Vagina (tissue), 2 donors: ENCODE results near the gene KIAA1671. TPM values are rescaled to one million over a fixed set of nuclear protein-coding genes. Genes with fewer than 3 reads are reported as not detected.
A peak's percentile ranks its signal among the peaks of the same experiment; 100 is the strongest.

Experiments
- DNase-seq, 2 donors: peaks; one replicate each; pipeline ENCODE4 v3.0.0-alpha.2; 2017; ENCODE audit errors: extremely low spot score in 2 of 2
- H3K27ac ChIP-seq: fragments of 200-600 bp; sonication (generic); one replicate; pipeline ENCODE4 v1.5.1; 2019
- H3K27me3 ChIP-seq: fragments of 200-600 bp; sonication (generic); one replicate; pipeline ENCODE4 v1.5.1; 2019
- H3K36me3 ChIP-seq, 2 donors: fragments of 200-600 bp; sonication (generic); one replicate each; pipeline ENCODE4 v1.5.1; 2017 to 2019
- H3K4me1 ChIP-seq: fragments of 200-600 bp; sonication (generic); one replicate; pipeline ENCODE4 v1.5.1; 2019
- H3K4me3 ChIP-seq, 2 donors: fragments of 200-600 bp; sonication (generic); 1 replicate in 1 of 2; 2 replicates in 1 of 2; pipeline ENCODE4 v1.5.1; 2016 to 2019
- H3K9me3 ChIP-seq: fragments of 200-600 bp; sonication (generic); one replicate; pipeline ENCODE4 v1.5.1; 2019
- POLR2A ChIP-seq, 2 donors: fragments of 450-650 bp; IDR thresholded peaks; one replicate each; pipeline ENCODE4 v1.6.1; 2017; ENCODE audit warnings: antibody characterized with exemption in 2 of 2, mild to moderate bottlenecking in 2 of 2, moderate library complexity in 2 of 2
- POLR2AphosphoS5 ChIP-seq, 2 donors: sonication (generic); formaldehyde crosslinking; IDR thresholded peaks; one replicate each; pipeline ENCODE4 v1.9.0; 2017; ENCODE audit warnings: antibody characterized with exemption in 2 of 2, mild to moderate bottlenecking in 2 of 2, low read depth in 1 of 2; ENCODE audit not compliant: insufficient read depth in 1 of 2
- intact Hi-C: fragments of 100-400 bp; cut with DNase I; formaldehyde crosslinking; loops from one replicate; pipeline ENCODE4 v1.15.1; 2023
- total RNA-seq: library from RNA; depleted of rRNA; stranded (reverse); fragments of >200 nt; gene quantifications from one replicate; pipeline ENCODE4 v1.2.3, GENCODE V29; 2016
- TF ChIP-seq, protein P1 (sequence below), 3 experiments: fragments of 450-650 bp in 2 of 3; fragments of 200-600 bp in 1 of 3; sonication (generic) in 1 of 3; IDR thresholded peaks; one replicate each; pipeline ENCODE4 v1.5.1; 2017 to 2019; ENCODE audit warnings: antibody characterized with exemption in 3 of 3, mild to moderate bottlenecking in 2 of 3, moderate library complexity in 2 of 3

The KIAA1671 gene
- total RNA-seq, 1 donor from 2014 or later = 54.0 TPM

GRCh38 chr22:25120093-25120561, 167.6 kb downstream of the KIAA1671 start:
- Histone ChIP-seq H3K27me3 (no peaks in the 10 kb centered on the region), H3K27ac (peak overlapping the region; percentile 59), H3K4me1 (peaks cover 33% of the 10 kb centered on the region), H3K9me3 (no peaks in the 10 kb centered on the region), H3K36me3 (no peaks in the 10 kb centered on the region), H3K4me3 (no peak overlapping the region)
- TF ChIP-seq POLR2AphosphoS5 (IDR thresholded peaks at IDR 0.05; ENCODE audit: insufficient read depth in 1 of 2, low read depth in 1 of 2) (no peak), POLR2A (IDR thresholded peaks at IDR 0.05) (no peak)
- TF ChIP-seq, protein P1, sequence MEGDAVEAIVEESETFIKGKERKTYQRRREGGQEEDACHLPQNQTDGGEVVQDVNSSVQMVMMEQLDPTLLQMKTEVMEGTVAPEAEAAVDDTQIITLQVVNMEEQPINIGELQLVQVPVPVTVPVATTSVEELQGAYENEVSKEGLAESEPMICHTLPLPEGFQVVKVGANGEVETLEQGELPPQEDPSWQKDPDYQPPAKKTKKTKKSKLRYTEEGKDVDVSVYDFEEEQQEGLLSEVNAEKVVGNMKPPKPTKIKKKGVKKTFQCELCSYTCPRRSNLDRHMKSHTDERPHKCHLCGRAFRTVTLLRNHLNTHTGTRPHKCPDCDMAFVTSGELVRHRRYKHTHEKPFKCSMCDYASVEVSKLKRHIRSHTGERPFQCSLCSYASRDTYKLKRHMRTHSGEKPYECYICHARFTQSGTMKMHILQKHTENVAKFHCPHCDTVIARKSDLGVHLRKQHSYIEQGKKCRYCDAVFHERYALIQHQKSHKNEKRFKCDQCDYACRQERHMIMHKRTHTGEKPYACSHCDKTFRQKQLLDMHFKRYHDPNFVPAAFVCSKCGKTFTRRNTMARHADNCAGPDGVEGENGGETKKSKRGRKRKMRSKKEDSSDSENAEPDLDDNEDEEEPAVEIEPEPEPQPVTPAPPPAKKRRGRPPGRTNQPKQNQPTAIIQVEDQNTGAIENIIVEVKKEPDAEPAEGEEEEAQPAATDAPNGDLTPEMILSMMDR (IDR thresholded peaks at IDR 0.05) = no peak
- intact Hi-C loops = loop anchor here (10.0 kb wide), 1 partner anchor 775 kb away; no protein-coding TSS in a partner anchor
- no peak for DNase-seq

DNA sequence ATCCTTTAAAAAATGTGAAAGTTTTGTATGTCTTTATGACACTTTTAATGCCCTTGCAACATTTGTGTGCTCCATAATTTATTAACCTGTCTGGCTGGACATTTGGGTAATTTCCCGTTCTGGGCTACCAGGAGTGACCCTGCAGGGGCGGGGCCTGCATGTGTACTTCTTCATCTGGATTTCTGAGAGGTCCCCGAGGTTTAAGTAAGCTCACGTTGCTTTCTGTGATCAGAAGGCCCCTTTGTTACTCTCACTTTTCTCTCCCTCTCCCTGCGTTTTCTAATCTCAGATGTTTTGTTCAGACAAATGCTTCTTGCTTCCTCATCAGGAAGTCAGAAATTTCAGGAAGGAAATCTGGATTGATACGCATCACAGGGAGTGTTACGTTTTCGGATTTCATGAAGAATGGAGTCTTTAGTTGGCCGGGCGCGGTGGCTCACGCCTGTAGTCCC, 168.3 kb downstream of the KIAA1671 start:
- TF ChIP-seq POLR2AphosphoS5 (IDR thresholded peaks at IDR 0.05; ENCODE audit: insufficient read depth in 1 of 2, low read depth in 1 of 2) = no peak
- TF ChIP-seq, protein P1 (IDR thresholded peaks at IDR 0.05) = no peak
- no peak for TF ChIP-seq POLR2A (IDR thresholded peaks at IDR 0.05)
- intact Hi-C loops = loop anchor here (10.0 kb wide), 1 partner anchor 776 kb away; no protein-coding TSS in a partner anchor
- H3K4me1 ChIP-seq = peaks cover 26% of the 10 kb centered on the region
- H3K9me3 ChIP-seq = no peaks in the 10 kb centered on the region
- H3K27ac ChIP-seq = no peak overlapping the region
- no peaks in the 10 kb centered on the region for H3K36me3 ChIP-seq
- no peak overlapping the region for H3K4me3 ChIP-seq
- no peak for DNase-seq
- no peaks in the 10 kb centered on the region for H3K27me3 ChIP-seq

DNA sequence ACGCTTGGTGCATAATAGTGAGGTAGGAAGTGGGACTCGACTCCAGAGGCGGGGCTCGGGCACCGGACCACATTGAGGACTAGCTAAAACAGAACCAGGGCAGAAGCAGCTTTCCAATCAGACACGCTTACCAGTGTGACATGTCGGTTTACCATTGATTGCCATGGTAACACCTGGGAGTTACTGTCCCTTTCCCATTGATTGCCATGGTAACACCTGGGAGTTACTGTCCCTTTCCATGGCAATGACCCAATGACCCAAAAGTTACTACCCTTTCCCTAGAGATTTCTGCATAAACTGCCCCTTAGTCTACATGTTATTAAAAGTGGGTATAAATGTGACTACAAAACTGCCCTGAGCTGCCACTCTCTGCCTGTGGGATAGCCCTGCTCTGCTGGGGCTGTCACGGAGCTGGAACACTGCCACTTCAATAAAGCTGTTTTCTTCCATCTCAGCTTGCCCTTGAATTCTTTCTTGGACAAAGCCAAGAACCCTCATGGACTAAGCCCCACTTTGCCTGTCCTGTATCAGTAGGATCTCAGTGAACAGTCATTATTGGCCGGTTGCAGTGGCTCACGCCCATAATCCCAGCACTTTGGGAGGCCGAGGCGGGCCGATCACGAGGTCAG, 169.7 kb downstream of the KIAA1671 start:
- no peak overlapping the region for H3K4me3 ChIP-seq
- H3K36me3 ChIP-seq = no peaks in the 10 kb centered on the region
- H3K27ac ChIP-seq = no peak overlapping the region
- TF ChIP-seq POLR2AphosphoS5 (IDR thresholded peaks at IDR 0.05; ENCODE audit: insufficient read depth in 1 of 2, low read depth in 1 of 2) (no peak), POLR2A (IDR thresholded peaks at IDR 0.05) (no peak)
- TF ChIP-seq, protein P1 (IDR thresholded peaks at IDR 0.05) = no peak
- H3K27me3 ChIP-seq = no peaks in the 10 kb centered on the region
- peaks cover 30% of the 10 kb centered on the region for H3K4me1 ChIP-seq
- intact Hi-C loops = loop anchor here (10.0 kb wide), 1 partner anchor 777 kb away; no protein-coding TSS in a partner anchor
- no peak for DNase-seq
- no peaks in the 10 kb centered on the region for H3K9me3 ChIP-seq

DNA sequence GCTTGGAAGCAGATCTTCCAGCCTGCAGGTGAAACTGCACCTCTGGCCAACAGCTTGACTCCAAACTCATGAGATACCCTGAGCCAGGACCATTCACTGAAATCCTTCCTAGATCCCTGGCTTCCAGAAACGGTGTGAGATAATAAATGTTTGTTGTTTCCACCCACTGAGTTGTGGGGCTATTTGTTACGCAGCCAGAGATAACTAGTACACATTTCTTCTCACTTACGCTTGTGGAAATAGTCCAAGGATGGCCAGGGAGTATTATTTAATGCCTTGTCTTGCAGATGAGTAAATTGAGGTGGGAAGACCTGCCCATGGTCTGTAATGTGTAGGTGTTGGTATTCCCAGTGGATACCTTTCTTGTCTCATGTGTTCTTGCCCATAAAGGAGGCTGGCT, 171.2 kb downstream of the KIAA1671 start:
- H3K27me3 ChIP-seq = no peaks in the 10 kb centered on the region
- no peak for DNase-seq
- TF ChIP-seq, protein P1 (IDR thresholded peaks at IDR 0.05) = no peak
- TF ChIP-seq POLR2AphosphoS5 (IDR thresholded peaks at IDR 0.05; ENCODE audit: insufficient read depth in 1 of 2, low read depth in 1 of 2) (no peak), POLR2A (IDR thresholded peaks at IDR 0.05) (no peak)
- no peak overlapping the region for H3K4me3 ChIP-seq
- H3K36me3 ChIP-seq = no peaks in the 10 kb centered on the region
- H3K27ac ChIP-seq = no peak overlapping the region
- peaks cover 41% of the 10 kb centered on the region for H3K4me1 ChIP-seq
- intact Hi-C loops = loop anchor here (10.0 kb wide), 1 partner anchor 779 kb away; no protein-coding TSS in a partner anchor
- H3K9me3 ChIP-seq = no peaks in the 10 kb centered on the region
